ENCODE results near the gene CHMP4A.

DNA sequence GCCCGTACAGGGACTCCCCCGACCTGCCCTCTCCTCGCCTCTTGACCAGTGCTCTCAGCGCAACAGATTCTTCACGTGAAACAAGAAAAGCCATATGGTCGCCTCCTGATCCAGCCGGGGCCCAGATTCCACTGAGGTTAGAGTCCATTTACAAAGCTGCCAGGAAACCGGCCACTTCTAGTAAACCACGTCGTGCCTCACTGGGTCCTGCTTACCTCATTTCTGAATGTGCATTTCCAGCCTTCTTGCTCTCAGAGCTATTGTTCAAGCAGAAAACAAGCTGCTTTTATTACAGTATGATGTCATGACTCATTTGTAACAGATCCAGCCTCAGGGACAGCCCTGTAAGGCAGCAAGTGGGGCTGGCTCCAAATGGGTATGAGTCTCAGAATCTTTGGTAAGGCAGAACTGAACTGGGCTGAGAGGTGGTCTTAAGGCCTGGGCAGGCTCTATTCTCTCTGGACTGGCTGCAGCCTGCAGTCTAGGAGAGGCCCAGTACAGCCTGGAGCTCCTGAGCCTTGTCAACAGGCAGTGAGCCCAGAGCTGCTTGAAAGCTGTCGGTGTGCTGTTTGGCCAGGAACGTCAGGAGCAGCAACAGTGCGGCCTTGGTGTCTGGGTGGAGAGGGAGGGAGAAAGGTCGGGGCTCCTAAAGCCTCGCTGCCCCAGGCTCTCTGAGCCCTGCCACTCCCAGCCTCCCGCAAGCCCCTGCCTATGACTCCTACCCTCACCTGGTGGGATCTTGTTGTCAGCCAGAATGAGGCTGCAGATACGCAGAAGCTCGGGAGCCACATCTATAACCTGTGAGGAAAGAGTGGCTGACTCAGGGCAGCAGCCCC is 33.1 kb downstream of the CHMP4A start:
- TF ChIP-seq ZBTB34 (CRISPR knock-in tag; IDR thresholded peaks at IDR 0.05) (no peak), NFE2L2 (IDR thresholded peaks at IDR 0.05; ENCODE audit: low read length) (no peak), FOXP4 (CRISPR knock-in tag; IDR thresholded peaks at IDR 0.05) (no peak), MYC (CRISPR knock-in tag; IDR thresholded peaks at IDR 0.05; ENCODE audit: borderline replicate concordance) (no peak), ZNF614 (CRISPR knock-in tag; IDR thresholded peaks at IDR 0.05; ENCODE audit: borderline replicate concordance) (no peak), EZH2 (conservative IDR thresholded peaks at IDR 0.05; ENCODE audit: low read depth, low read length) (no peak), JUN (CRISPR knock-in tag; IDR thresholded peaks at IDR 0.05) (no peak), CREB1 (IDR thresholded peaks at IDR 0.05) (0 out of 2 replicates have a peak, but pooled peaks have one; percentile 24), CREB1 (CRISPR knock-in tag; IDR thresholded peaks at IDR 0.05) (no peak), SMC3 (IDR thresholded peaks at IDR 0.05; ENCODE audit: low read length) (no peak), MED1 (CRISPR knock-in tag; IDR thresholded peaks at IDR 0.05) (no peak)
- TF ChIP-seq, protein P1, sequence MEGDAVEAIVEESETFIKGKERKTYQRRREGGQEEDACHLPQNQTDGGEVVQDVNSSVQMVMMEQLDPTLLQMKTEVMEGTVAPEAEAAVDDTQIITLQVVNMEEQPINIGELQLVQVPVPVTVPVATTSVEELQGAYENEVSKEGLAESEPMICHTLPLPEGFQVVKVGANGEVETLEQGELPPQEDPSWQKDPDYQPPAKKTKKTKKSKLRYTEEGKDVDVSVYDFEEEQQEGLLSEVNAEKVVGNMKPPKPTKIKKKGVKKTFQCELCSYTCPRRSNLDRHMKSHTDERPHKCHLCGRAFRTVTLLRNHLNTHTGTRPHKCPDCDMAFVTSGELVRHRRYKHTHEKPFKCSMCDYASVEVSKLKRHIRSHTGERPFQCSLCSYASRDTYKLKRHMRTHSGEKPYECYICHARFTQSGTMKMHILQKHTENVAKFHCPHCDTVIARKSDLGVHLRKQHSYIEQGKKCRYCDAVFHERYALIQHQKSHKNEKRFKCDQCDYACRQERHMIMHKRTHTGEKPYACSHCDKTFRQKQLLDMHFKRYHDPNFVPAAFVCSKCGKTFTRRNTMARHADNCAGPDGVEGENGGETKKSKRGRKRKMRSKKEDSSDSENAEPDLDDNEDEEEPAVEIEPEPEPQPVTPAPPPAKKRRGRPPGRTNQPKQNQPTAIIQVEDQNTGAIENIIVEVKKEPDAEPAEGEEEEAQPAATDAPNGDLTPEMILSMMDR (CRISPR knock-in tag; IDR thresholded peaks at IDR 0.05) = no peak

All from HepG2 (cell line).